Neuronal stem cell (in vitro differentiated cells): ENCODE results near the gene ENAH.

Experiments
- DNase-seq: peaks from one replicate; pipeline ENCODE4 v3.0.0-alpha.2; 2013; ENCODE audit warnings: low spot score
- H2AFZ ChIP-seq: one replicate; pipeline ENCODE4 v1.6.1; 2013; ENCODE audit warnings: mild to moderate bottlenecking, low read length, inconsistent platforms
- H2AK5ac ChIP-seq: 2 replicates; pipeline ENCODE4 v1.6.1; 2013; ENCODE audit warnings: low read depth, mild to moderate bottlenecking, inconsistent platforms, low read length, moderate library complexity, mixed read lengths
- H2BK120ac ChIP-seq: 2 replicates; pipeline ENCODE4 v1.6.1; 2013; ENCODE audit warnings: low read depth, mild to moderate bottlenecking, inconsistent platforms, low read length, moderate library complexity, mixed read lengths
- H2BK12ac ChIP-seq: one replicate; pipeline ENCODE4 v1.6.1; 2013; ENCODE audit warnings: low read length, inconsistent platforms
- H2BK15ac ChIP-seq: 2 replicates; pipeline ENCODE4 v1.6.1; 2013; ENCODE audit warnings: mild to moderate bottlenecking, low read length, inconsistent platforms, mixed read lengths
- H2BK5ac ChIP-seq: one replicate; pipeline ENCODE4 v1.6.1; 2013; ENCODE audit warnings: inconsistent platforms, mild to moderate bottlenecking, low read length, moderate library complexity
- H3K14ac ChIP-seq: one replicate; pipeline ENCODE4 v1.6.1; 2013; ENCODE audit warnings: low read length, inconsistent platforms
- H3K18ac ChIP-seq: 2 replicates; pipeline ENCODE4 v1.6.1; 2013; ENCODE audit warnings: low read length, inconsistent platforms
- H3K23ac ChIP-seq: 2 replicates; pipeline ENCODE4 v1.6.1; 2013; ENCODE audit warnings: low read depth, mild to moderate bottlenecking, mixed read lengths, low read length, inconsistent platforms; ENCODE audit not compliant: poor library complexity
- H3K27ac ChIP-seq: replicated peaks from 3 replicates; pipeline ENCODE4 v1.5.1; 2013; ENCODE audit warnings: low read length, inconsistent platforms
- H3K27me3 ChIP-seq, 3 experiments: 2 replicates each; pipeline ENCODE4 v1.6.1; 2013; ENCODE audit warnings: low read length in 3 of 3, mild to moderate bottlenecking in 2 of 3, inconsistent platforms in 1 of 3, low read depth in 1 of 3, mixed read lengths in 1 of 3, moderate library complexity in 1 of 3; ENCODE audit not compliant: control insufficient read depth in 3 of 3, insufficient read depth in 3 of 3
- H3K36me3 ChIP-seq, 2 donors: replicated peaks in 1 of 2; 2 replicates each; pipeline ENCODE4 v1.6.1; 2013; ENCODE audit warnings: low read length in 2 of 2; ENCODE audit not compliant: control insufficient read depth in 2 of 2, insufficient read depth in 2 of 2
- H3K4ac ChIP-seq: 2 replicates; pipeline ENCODE4 v1.6.1; 2013; ENCODE audit warnings: inconsistent platforms, mild to moderate bottlenecking, low read length, moderate library complexity
- H3K4me1 ChIP-seq, 2 donors: 1 replicate in 1 of 2; 2 replicates in 1 of 2; pipeline ENCODE4 v1.6.1; 2013; ENCODE audit warnings: low read length in 2 of 2, low read depth in 1 of 2; ENCODE audit not compliant: control insufficient read depth in 2 of 2, insufficient read depth in 1 of 2
- H3K4me2 ChIP-seq: one replicate; pipeline ENCODE4 v1.6.1; 2013; ENCODE audit warnings: mild to moderate bottlenecking, low read length, inconsistent platforms; ENCODE audit not compliant: insufficient read depth, poor library complexity, severe bottlenecking
- H3K4me3 ChIP-seq, 2 donors: 2 replicates each; pipeline ENCODE4 v1.5.1; 2013; ENCODE audit warnings: low read length in 2 of 2, mild to moderate bottlenecking in 2 of 2, inconsistent platforms in 1 of 2, moderate library complexity in 1 of 2
- H3K79me1 ChIP-seq: one replicate; pipeline ENCODE4 v1.6.1; 2013; ENCODE audit warnings: low read depth, mild to moderate bottlenecking, inconsistent platforms, low read length, moderate library complexity
- H3K9ac ChIP-seq: one replicate; pipeline ENCODE4 v1.6.1; 2013; ENCODE audit warnings: mild to moderate bottlenecking, low read depth, low read length, inconsistent platforms; ENCODE audit not compliant: poor library complexity
- H3K9me3 ChIP-seq, 2 donors: replicated peaks in 1 of 2; 2 replicates each; pipeline versions ENCODE3 to v1.6.1; 2013; ENCODE audit warnings: low read length in 2 of 2, mild to moderate bottlenecking in 2 of 2, inconsistent platforms in 1 of 2, low read depth in 1 of 2, mixed read lengths in 1 of 2, moderate library complexity in 1 of 2; ENCODE audit not compliant: control insufficient read depth in 2 of 2, insufficient read depth in 1 of 2
- H4K8ac ChIP-seq: one replicate; pipeline ENCODE4 v1.6.1; 2013; ENCODE audit warnings: low read depth, mild to moderate bottlenecking, inconsistent platforms, low read length, moderate library complexity
- H4K91ac ChIP-seq: one replicate; pipeline ENCODE4 v1.6.1; 2013; ENCODE audit warnings: low read length, low read depth, mild to moderate bottlenecking, inconsistent platforms; ENCODE audit not compliant: poor library complexity
- WGBS, 2 donors: extraction: QIAGEN DNeasy Blood & Tissue Kit; methylation state at CpG; one replicate each; pipeline ENCODE4 v1.1.7; 2013; ENCODE audit warnings: missing lambda C conversion rate in 2 of 2, mixed read lengths in 1 of 2; ENCODE audit not compliant: insufficient read length in 2 of 2, insufficient replicate concordance in 1 of 2; ENCODE audit errors: extremely low coverage in 2 of 2; 5-methylcytosine and 5-hydroxymethylcytosine counted together

ENAH gene

GRCh38 chr1:225488676-225489075 is 164.2 kb downstream of the ENAH start:
- DNase-seq: no peak
- Histone ChIP-seq H2BK5ac (no peak overlapping the region), H2AK5ac (no peak overlapping the region), H3K4me1 (peaks cover 0 to 5% of the 10 kb centered on the region in 2 donors), H4K91ac (no peak overlapping the region), H3K27me3 (no peaks in the 10 kb centered on the region), H3K36me3 (peaks cover 2 to 24% of the 10 kb centered on the region in 2 donors), H3K4me2 (no peak overlapping the region), H2BK120ac (no peak overlapping the region), H3K9ac (no peak overlapping the region), H3K14ac (no peak overlapping the region), H3K9me3 (no peaks in the 10 kb centered on the region), H3K4me3 (no peak overlapping the region), H3K27ac (no peak overlapping the region), H2AFZ (no peak overlapping the region), H2BK12ac (no peak overlapping the region), H3K79me1 (no peaks in the 10 kb centered on the region), H2BK15ac (no peak overlapping the region), H3K18ac (no peak overlapping the region), H3K4ac (no peak overlapping the region), H4K8ac (no peak overlapping the region), H3K23ac (no peak overlapping the region)
- WGBS, 2 donors: no CpG with 5 or more reads among the region's 5 CpGs

GRCh38 chr1:225486856-225487255 is 166.1 kb downstream of the ENAH start:
- Histone ChIP-seq H3K79me1 (no peaks in the 10 kb centered on the region), H3K14ac (no peak overlapping the region), H4K8ac (no peak overlapping the region)

GRCh38 chr1:225485991-225486530 is 166.9 kb downstream of the ENAH start:
- DNase-seq: no peak
- no CpG with 5 or more reads among the region's 6 CpGs for WGBS, 2 donors
- Histone ChIP-seq H3K36me3 (peaks cover 2 to 10% of the 10 kb centered on the region in 2 donors), H3K23ac (no peak overlapping the region), H2BK5ac (no peak overlapping the region), H4K8ac (no peak overlapping the region), H3K9ac (no peak overlapping the region), H3K4me3 (no peak overlapping the region), H2BK15ac (no peak overlapping the region), H3K4me1 (peaks cover 7 to 11% of the 10 kb centered on the region in 2 donors), H2AK5ac (no peak overlapping the region), H3K79me1 (no peaks in the 10 kb centered on the region), H3K4ac (no peak overlapping the region), H2AFZ (no peak overlapping the region), H3K27me3 (no peaks in the 10 kb centered on the region), H2BK120ac (no peak overlapping the region), H3K18ac (no peak overlapping the region), H3K4me2 (no peak overlapping the region), H2BK12ac (no peak overlapping the region), H3K14ac (no peak overlapping the region), H4K91ac (no peak overlapping the region), H3K9me3 (no peaks in the 10 kb centered on the region), H3K27ac (no peak overlapping the region)

More at GRCh38 chr1:225486856-225487255, 166.1 kb downstream of the ENAH start:
- Histone ChIP-seq H3K4me3 (no peak overlapping the region), H2AK5ac (no peak overlapping the region), H2BK120ac (no peak overlapping the region), H3K9ac (no peak overlapping the region), H3K23ac (no peak overlapping the region), H4K91ac (no peak overlapping the region), H3K36me3 (peaks cover 2 to 10% of the 10 kb centered on the region in 2 donors), H3K9me3 (no peaks in the 10 kb centered on the region), H3K18ac (no peak overlapping the region), H3K27me3 (no peaks in the 10 kb centered on the region), H2BK5ac (no peak overlapping the region), H3K4me1 (peaks cover 7 to 9% of the 10 kb centered on the region in 2 donors), H3K4me2 (no peak overlapping the region), H3K4ac (no peak overlapping the region), H3K27ac (no peak overlapping the region), H2AFZ (no peak overlapping the region), H2BK15ac (no peak overlapping the region), H2BK12ac (no peak overlapping the region)
- DNase-seq: no peak
- no CpG with 5 or more reads among the region's 2 CpGs for WGBS, 2 donors

- Histone ChIP-seq H2BK15ac (no peak overlapping the region), H3K4me3 (no peak overlapping the region), H2AFZ (no peak overlapping the region), H2BK5ac (no peak overlapping the region), H3K14ac (no peak overlapping the region), H4K91ac (no peak overlapping the region), H3K79me1 (no peaks in the 10 kb centered on the region), H3K27me3 (no peaks in the 10 kb centered on the region), H3K27ac (no peak overlapping the region), H3K9me3 (no peaks in the 10 kb centered on the region), H3K18ac (no peak overlapping the region), H4K8ac (no peak overlapping the region), H3K4ac (no peak overlapping the region), H3K9ac (no peak overlapping the region), H2AK5ac (no peak overlapping the region), H3K4me2 (no peak overlapping the region), H2BK120ac (no peak overlapping the region), H3K36me3 (peaks cover 2 to 6% of the 10 kb centered on the region in 2 donors), H3K4me1 (peaks cover 7 to 11% of the 10 kb centered on the region in 2 donors), H3K23ac (no peak overlapping the region), H2BK12ac (no peak overlapping the region)
- DNase-seq: no peak
- WGBS, 2 donors: no CpG with 5 or more reads among the region's 3 CpGs
These were observed 167.7 kb downstream of the ENAH start for GRCh38 chr1:225485226-225485625.
